D721Med (cell line): ENCODE results near the gene OMA1.

Source experiments
- DNase-seq: peaks from one replicate; pipeline ENCODE4 v3.0.0; 2011; ENCODE audit warnings: low spot score; ENCODE audit not compliant: insufficient read length
- FAIRE-seq: peaks from 2 replicates; lab custom pipeline; 2011; peaks lifted over from hg19 to GRCh38; lab: Jason Lieb, UNC
- CTCF ChIP-seq: IDR thresholded peaks from 2 replicates; pipeline ENCODE4 v1.5.1; 2012; ENCODE audit warnings: mild to moderate bottlenecking, control low read depth; ENCODE audit not compliant: insufficient read depth; ENCODE audit errors: missing control alignments

OMA1 gene

GRCh38 chr1:58573705-58574591, 27.4 kb upstream of the OMA1 start:
- TF ChIP-seq CTCF, result no peak
- FAIRE-seq (no peak), DNase-seq (no peak)

GRCh38 chr1:58573138-58573537, 26.6 kb upstream of the OMA1 start:
- DNase-seq (no peak), FAIRE-seq (no peak)
- no peak for TF ChIP-seq CTCF

GRCh38 chr1:58572690-58573089, 26.2 kb upstream of the OMA1 start:
- no peak for TF ChIP-seq CTCF
- no peak for FAIRE-seq
- no peak for DNase-seq

GRCh38 chr1:58571616-58572015, 25.1 kb upstream of the OMA1 start:
- no peak for TF ChIP-seq CTCF
- FAIRE-seq (no peak), DNase-seq (no peak)

- no peak for FAIRE-seq
- TF ChIP-seq CTCF, result no peak
These were observed 24.3 kb upstream of the OMA1 start for GRCh38 chr1:58570817-58571216.

GRCh38 chr1:58570094-58570493, 23.6 kb upstream of the OMA1 start:
- no peak for FAIRE-seq
- no peak for TF ChIP-seq CTCF

More at GRCh38 chr1:58570817-58571216, 24.3 kb upstream of the OMA1 start:
- DNase-seq, result no peak

GRCh38 chr1:58568911-58569310, 22.4 kb upstream of the OMA1 start:
- FAIRE-seq (no peak), DNase-seq (no peak)
- TF ChIP-seq CTCF, result no peak

More at GRCh38 chr1:58570094-58570493, 23.6 kb upstream of the OMA1 start:
- DNase-seq, result no peak
